Measurements from ENCODE around the gene PPP1R26. TPM values are rescaled to one million over a fixed set of nuclear protein-coding genes. Genes with fewer than 3 reads are reported as not detected.

PPP1R26 gene
- total RNA-seq, 1 donor from 2014 or later, result 11.5 TPM

DNA sequence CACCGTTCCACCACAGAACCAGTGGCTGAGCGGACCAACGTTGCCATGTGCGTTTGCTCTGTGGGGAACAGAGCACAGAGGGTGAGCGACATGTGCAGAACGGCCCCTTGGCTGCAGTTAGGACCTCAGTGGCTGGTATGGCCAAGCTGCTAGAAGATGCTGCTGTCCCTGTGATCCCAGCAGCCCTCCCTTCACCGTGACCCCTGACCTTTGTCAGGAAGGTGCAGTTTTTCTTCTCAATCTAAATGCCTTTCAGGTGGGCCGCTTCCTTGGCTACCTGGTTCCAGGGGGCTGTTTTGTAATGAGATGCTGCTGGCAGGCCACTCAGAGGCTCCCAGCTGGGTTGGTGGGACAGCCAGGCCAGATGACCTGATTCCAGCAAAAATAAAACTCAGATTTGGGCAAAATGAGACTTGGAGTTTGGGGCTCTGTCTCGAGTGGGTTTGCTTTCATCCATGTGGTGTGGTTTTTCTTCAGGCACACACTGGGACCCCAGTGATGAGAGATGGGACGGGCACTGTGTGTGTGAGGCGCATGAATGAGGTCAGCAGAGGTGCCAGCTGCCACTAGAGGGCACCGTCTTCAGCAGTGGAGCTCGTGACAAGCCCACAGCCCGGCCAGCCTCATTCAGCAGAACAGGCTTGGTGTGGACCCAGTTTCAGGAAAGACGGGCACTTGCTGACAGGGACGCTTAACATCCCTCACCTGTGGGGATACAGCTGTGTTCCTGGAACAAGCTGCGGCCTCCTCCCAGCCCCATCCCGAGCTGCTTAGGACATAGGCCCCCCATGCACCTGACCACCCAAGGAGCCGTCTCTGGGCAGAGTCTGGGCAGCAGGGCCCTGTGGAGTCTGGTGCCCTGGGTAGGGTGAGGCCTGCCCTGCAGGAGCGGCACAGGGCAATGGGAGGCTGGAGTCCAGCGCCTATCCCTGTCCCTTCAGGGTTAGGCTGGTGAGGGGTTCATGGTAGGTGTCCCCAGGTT lies 25.0 kb downstream of the PPP1R26 start:
- Histone ChIP-seq H3K9ac (ENCODE audit: low read depth in 1 of 3, low read length in 3 of 3) (no peak overlapping the region), H3K27ac (ENCODE audit: low read depth, low read length) (no peak overlapping the region), H3K9me3 (ENCODE audit: control insufficient read depth in 3 of 3, low read length in 3 of 3) (peaks cover 0 to 4% (median 0%) of the 10 kb centered on the region in 3 donors), H3K4me1 (ENCODE audit: control insufficient read depth in 3 of 3, insufficient read depth in 3 of 3, low read length in 3 of 3) (peaks cover 22 to 24% (median 23%) of the 10 kb centered on the region in 3 donors), H3K4me3 (ENCODE audit: low read length in 3 of 3) (no peak overlapping the region), H3K36me3 (ENCODE audit: control insufficient read depth in 3 of 3, insufficient read depth in 3 of 3, low read length in 3 of 3) (peaks cover 21 to 31% (median 26%) of the 10 kb centered on the region in 3 donors), H3K27me3 (ENCODE audit: control insufficient read depth in 3 of 3, insufficient read depth in 3 of 3, low read length in 3 of 3) (no peaks in the 10 kb centered on the region)

DNA sequence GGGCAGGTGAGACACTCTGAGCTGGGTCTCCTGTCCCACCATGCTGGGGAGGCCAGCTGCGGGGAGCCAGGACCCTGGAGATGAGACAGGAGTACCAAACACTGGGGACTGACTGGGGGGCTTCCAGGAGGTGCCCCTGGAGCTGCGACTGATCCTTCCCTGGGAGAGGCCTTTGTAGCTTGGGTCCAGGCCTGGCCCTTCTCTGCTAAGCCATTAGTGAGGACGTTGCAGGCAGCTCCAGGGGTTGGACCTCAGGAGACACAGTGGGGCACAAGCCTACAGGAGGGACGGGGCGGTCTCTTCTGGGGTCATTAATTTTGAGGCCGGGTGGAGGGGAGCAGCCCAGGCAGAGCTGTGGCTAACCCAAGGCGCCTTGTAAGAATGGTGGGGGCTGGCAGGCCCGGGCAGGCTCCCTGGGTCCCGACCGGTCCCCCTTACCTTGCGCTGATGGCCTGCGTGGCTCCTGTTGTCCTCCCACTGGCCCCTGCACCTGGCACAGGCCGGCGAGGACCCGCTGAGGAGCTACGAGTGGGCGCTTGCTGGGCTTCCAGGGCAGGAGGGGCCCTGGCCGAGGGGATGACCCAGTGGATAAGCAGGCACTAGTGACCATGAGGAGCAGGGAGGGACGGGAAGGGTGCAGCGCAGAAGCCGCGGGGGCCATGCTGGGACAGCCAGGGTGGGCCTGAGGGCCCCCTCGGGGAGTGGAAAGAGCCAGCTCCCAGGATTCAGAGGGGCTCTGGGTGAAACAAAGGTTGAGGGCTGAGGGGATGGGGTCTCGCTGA lies 26.0 kb downstream of the PPP1R26 start:
- Histone ChIP-seq H3K27me3 (ENCODE audit: control insufficient read depth in 3 of 3, insufficient read depth in 3 of 3, low read length in 3 of 3) (no peaks in the 10 kb centered on the region), H3K4me1 (ENCODE audit: control insufficient read depth in 3 of 3, insufficient read depth in 3 of 3, low read length in 3 of 3) (peaks cover 16 to 18% (median 17%) of the 10 kb centered on the region in 3 donors), H3K9ac (ENCODE audit: low read depth in 1 of 3, low read length in 3 of 3) (no peak overlapping the region), H3K4me3 (ENCODE audit: low read length in 3 of 3) (no peak overlapping the region), H3K36me3 (ENCODE audit: control insufficient read depth in 3 of 3, insufficient read depth in 3 of 3, low read length in 3 of 3) (peaks cover 21 to 31% (median 26%) of the 10 kb centered on the region in 3 donors), H3K9me3 (ENCODE audit: control insufficient read depth in 3 of 3, low read length in 3 of 3) (peaks cover 0 to 5% (median 0%) of the 10 kb centered on the region in 3 donors), H3K27ac (ENCODE audit: low read depth, low read length) (no peak overlapping the region)

DNA sequence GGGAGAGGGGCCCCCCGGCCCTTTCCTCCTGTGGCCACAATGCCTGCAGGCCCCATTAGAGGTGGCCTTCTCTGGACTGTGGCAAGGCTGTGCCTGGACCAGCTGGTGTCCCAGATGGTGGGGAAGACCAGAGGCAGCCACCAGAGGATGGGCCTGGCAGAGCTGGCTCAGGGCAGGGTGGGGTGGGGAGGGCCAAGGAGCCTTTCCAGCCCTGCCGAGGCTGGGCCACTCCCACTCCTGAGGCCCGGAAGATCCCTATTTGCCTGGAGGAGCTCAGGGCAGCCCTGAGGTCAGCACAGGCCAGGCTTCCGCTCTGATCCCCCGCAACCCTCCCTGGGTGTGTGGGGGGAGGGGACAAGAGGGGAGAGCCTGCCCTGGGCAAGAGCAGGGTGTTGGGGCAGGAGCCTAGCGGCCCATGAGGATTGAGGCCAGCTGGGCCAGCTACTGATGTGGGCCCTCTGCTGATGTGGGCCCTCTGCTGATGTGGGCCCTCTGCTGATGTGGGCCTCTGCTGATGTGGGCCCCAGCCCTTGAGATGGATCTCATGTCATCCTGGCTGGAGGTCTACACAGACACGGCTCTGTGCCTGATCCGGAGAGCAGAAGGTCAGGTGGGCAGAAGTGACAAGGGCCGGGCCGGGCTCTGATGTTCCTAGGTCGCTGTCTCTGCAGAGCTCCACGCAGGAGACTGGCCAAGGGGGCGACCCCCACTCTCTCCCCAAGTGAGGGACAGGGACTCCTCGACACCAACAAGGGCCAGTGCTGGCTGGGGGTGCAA lies 26.9 kb downstream of the PPP1R26 start:
- Histone ChIP-seq H3K4me1 (ENCODE audit: control insufficient read depth in 3 of 3, insufficient read depth in 3 of 3, low read length in 3 of 3) (peaks cover 11 to 13% (median 11%) of the 10 kb centered on the region in 3 donors), H3K9ac (ENCODE audit: low read depth in 1 of 3, low read length in 3 of 3) (no peak overlapping the region), H3K27ac (ENCODE audit: low read depth, low read length) (no peak overlapping the region), H3K27me3 (ENCODE audit: control insufficient read depth in 3 of 3, insufficient read depth in 3 of 3, low read length in 3 of 3) (no peaks in the 10 kb centered on the region), H3K36me3 (ENCODE audit: control insufficient read depth in 3 of 3, insufficient read depth in 3 of 3, low read length in 3 of 3) (peaks cover 21 to 31% (median 26%) of the 10 kb centered on the region in 3 donors), H3K9me3 (ENCODE audit: control insufficient read depth in 3 of 3, low read length in 3 of 3) (peaks cover 0 to 5% (median 0%) of the 10 kb centered on the region in 3 donors), H3K4me3 (ENCODE audit: low read length in 3 of 3) (no peak overlapping the region)

DNA sequence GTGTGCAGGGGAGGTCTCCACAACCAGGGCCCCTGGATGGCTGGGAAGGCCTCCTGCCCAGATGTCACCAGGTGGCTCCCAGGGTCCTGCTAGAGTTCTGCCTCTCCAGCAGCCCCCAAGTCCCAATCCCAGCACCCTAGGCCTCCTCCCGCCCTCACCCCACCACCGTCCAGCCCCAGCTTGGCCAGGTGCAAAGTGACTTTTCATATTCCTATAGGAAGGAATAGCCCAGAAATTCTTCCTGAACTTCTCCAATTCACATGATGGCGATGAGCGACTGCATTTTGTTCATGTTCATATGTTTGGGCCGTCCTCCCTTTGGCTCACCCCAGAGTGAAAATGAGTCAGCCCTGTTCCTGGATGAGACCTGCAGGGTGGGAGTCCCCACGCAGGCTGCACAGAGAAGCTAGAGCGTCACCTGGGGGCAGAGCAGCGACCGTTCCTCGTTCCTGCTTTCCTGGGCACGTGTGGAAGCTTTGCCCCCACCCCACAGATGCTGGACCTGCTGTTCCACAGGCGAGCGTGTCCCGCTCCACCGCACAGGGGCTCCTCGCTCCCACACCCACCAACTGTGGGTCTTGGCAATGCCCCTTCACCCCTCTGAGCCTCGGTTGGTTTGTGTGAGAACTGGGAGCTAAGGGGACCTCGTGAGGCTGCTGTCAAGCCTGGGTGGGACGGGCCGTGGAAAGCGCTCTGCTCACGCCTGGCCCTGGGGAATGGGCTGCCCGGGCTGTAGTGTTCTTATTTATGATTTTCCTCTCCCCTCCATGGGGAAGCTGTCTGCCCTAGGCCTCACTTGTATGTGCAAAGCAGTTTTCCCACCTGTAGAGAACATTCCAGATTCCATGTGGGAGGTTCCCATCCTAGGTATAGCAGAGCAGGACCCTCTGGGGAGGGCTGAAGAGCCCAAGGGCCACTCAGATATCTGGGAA lies 27.8 kb downstream of the PPP1R26 start:
- Histone ChIP-seq H3K36me3 (ENCODE audit: control insufficient read depth in 3 of 3, insufficient read depth in 3 of 3, low read length in 3 of 3) (peaks cover 20 to 30% (median 21%) of the 10 kb centered on the region in 3 donors), H3K27me3 (ENCODE audit: control insufficient read depth in 3 of 3, insufficient read depth in 3 of 3, low read length in 3 of 3) (no peaks in the 10 kb centered on the region), H3K27ac (ENCODE audit: low read depth, low read length) (no peak overlapping the region), H3K9ac (ENCODE audit: low read depth in 1 of 3, low read length in 3 of 3) (no peak overlapping the region), H3K4me1 (ENCODE audit: control insufficient read depth in 3 of 3, insufficient read depth in 3 of 3, low read length in 3 of 3) (peaks cover 2 to 5% (median 4%) of the 10 kb centered on the region in 3 donors), H3K9me3 (ENCODE audit: control insufficient read depth in 3 of 3, low read length in 3 of 3) (peaks cover 0 to 5% (median 0%) of the 10 kb centered on the region in 3 donors), H3K4me3 (ENCODE audit: low read length in 3 of 3) (no peak overlapping the region)

DNA sequence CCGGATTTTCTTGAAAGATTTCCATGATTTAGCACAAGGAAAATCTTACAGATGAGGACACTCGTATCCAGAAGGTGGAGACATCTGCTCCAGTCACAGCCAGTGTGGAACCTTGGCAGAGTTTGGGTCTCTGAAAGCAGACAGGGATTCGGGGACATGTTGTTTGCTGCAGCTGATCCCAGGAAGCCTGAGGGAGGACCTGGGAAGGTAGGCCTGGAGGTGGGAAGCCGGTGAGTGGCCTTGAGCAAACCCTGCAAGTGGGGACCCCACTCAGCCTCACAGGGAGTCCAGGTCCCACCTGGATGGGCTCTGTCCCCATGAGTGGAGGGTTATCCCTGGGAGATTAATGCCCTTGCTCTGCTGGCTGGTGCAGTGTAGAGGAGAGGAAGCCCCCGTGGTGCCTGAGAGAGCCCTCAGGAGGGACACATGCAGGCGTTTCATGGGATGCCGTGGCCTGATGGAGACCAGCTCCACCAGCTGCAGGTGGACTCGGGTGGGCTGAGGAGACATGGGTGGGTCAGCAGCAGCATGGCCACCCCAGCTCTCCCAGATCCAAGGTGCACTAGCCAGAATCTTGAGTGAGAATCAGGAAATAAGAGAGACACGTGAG lies 28.7 kb downstream of the PPP1R26 start:
- H3K27ac ChIP-seq (ENCODE audit: low read depth, low read length), result no peak overlapping the region
- no peak overlapping the region for H3K4me3 ChIP-seq (ENCODE audit: low read length in 3 of 3)
- H3K27me3 ChIP-seq (ENCODE audit: control insufficient read depth in 3 of 3, insufficient read depth in 3 of 3, low read length in 3 of 3), result no peaks in the 10 kb centered on the region
- peaks cover 15 to 21% (median 17%) of the 10 kb centered on the region in 3 donors for H3K36me3 ChIP-seq (ENCODE audit: control insufficient read depth in 3 of 3, insufficient read depth in 3 of 3, low read length in 3 of 3)
- peaks cover 0 to 4% (median 0%) of the 10 kb centered on the region in 3 donors for H3K4me1 ChIP-seq (ENCODE audit: control insufficient read depth in 3 of 3, insufficient read depth in 3 of 3, low read length in 3 of 3)
- no peak overlapping the region for H3K9ac ChIP-seq (ENCODE audit: low read depth in 1 of 3, low read length in 3 of 3)
- peaks cover 0 to 5% (median 0%) of the 10 kb centered on the region in 3 donors for H3K9me3 ChIP-seq (ENCODE audit: control insufficient read depth in 3 of 3, low read length in 3 of 3)

DNA sequence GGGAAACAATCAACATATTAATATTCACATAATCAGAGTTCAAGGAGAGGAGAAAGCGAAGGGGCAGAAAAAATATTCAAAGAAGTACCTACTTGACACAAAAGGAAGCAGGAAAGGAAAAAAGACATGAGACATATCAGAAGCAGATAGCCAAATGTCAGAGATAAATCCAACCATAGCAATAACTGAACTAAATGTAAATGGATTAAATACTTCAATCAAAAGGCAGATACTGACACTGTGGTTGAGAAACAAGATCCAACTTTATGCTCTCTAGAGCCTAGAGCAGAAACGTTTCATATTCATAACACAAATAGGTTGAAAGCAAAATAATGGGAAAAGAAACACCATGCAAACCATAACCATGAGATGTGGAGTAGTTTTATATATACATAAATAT lies 29.9 kb downstream of the PPP1R26 start:
- no peak overlapping the region for H3K27ac ChIP-seq (ENCODE audit: low read depth, low read length)
- peaks cover 0 to 5% (median 0%) of the 10 kb centered on the region in 3 donors for H3K9me3 ChIP-seq (ENCODE audit: control insufficient read depth in 3 of 3, low read length in 3 of 3)
- no peaks in the 10 kb centered on the region for H3K27me3 ChIP-seq (ENCODE audit: control insufficient read depth in 3 of 3, insufficient read depth in 3 of 3, low read length in 3 of 3)
- H3K9ac ChIP-seq (ENCODE audit: low read depth in 1 of 3, low read length in 3 of 3), result no peak overlapping the region
- peaks cover 4 to 10% (median 5%) of the 10 kb centered on the region in 3 donors for H3K36me3 ChIP-seq (ENCODE audit: control insufficient read depth in 3 of 3, insufficient read depth in 3 of 3, low read length in 3 of 3)
- H3K4me1 ChIP-seq (ENCODE audit: control insufficient read depth in 3 of 3, insufficient read depth in 3 of 3, low read length in 3 of 3), result peaks cover 0 to 4% (median 0%) of the 10 kb centered on the region in 3 donors
- no peak overlapping the region for H3K4me3 ChIP-seq (ENCODE audit: low read length in 3 of 3)

DNA sequence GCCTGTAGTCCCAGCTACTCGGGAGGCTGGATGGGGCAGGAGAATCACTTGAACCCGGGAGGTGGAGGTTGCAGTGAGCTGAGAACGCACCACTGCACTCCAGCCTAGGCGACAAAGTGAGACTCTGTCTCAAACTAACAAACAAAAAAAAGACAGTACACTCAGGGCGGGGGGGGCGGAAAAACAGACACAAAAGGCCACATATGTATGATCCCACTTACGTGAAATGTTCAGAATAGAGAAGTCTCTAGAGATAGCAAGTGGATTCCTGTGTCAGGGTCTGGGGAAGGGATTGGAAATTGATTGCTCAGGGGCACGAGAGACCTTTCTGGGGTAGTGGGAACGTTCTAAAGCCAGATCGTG lies 32.6 kb downstream of the PPP1R26 start:
- Histone ChIP-seq H3K4me1 (ENCODE audit: control insufficient read depth in 3 of 3, insufficient read depth in 3 of 3, low read length in 3 of 3) (no peaks in the 10 kb centered on the region), H3K4me3 (ENCODE audit: low read length in 3 of 3) (no peak overlapping the region), H3K9me3 (ENCODE audit: control insufficient read depth in 3 of 3, low read length in 3 of 3) (peaks cover 0 to 5% (median 0%) of the 10 kb centered on the region in 3 donors), H3K36me3 (ENCODE audit: control insufficient read depth in 3 of 3, insufficient read depth in 3 of 3, low read length in 3 of 3) (no peaks in the 10 kb centered on the region), H3K9ac (ENCODE audit: low read depth in 1 of 3, low read length in 3 of 3) (no peak overlapping the region), H3K27me3 (ENCODE audit: control insufficient read depth in 3 of 3, insufficient read depth in 3 of 3, low read length in 3 of 3) (peaks cover 0 to 4% (median 0%) of the 10 kb centered on the region in 3 donors), H3K27ac (ENCODE audit: low read depth, low read length) (no peak overlapping the region)

DNA sequence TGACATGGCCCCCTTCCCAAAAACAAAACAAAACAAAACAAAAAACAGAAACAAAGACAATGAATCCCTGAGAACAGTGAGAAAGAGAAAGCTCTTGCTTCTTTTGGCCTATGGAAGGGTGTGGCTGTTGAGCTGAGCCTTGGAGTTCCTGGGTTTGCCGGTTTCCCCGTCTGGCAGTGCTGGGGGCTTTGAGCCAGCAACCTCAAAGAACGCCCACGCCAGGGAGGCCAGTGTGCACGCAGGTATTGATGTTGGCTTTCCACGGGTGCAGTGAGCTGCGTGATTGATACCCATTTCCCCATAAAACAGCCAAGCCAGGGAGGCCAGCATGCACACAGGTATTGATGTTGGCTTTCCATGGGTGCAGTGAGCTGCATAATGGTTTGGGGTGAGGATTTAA lies 33.3 kb downstream of the PPP1R26 start:
- Histone ChIP-seq H3K27ac (ENCODE audit: low read depth, low read length) (no peak overlapping the region), H3K4me3 (ENCODE audit: low read length in 3 of 3) (no peak overlapping the region), H3K36me3 (ENCODE audit: control insufficient read depth in 3 of 3, insufficient read depth in 3 of 3, low read length in 3 of 3) (no peaks in the 10 kb centered on the region), H3K9me3 (ENCODE audit: control insufficient read depth in 3 of 3, low read length in 3 of 3) (peaks cover 0 to 5% (median 0%) of the 10 kb centered on the region in 3 donors), H3K4me1 (ENCODE audit: control insufficient read depth in 3 of 3, insufficient read depth in 3 of 3, low read length in 3 of 3) (no peaks in the 10 kb centered on the region), H3K27me3 (ENCODE audit: control insufficient read depth in 3 of 3, insufficient read depth in 3 of 3, low read length in 3 of 3) (peaks cover 0 to 6% (median 0%) of the 10 kb centered on the region in 3 donors), H3K9ac (ENCODE audit: low read depth in 1 of 3, low read length in 3 of 3) (no peak overlapping the region)

Measured in skeletal muscle tissue (tissue), 4 donors.